Tibial nerve (tissue), 4 donors: ENCODE results near the gene CCDC78.

ENCODE experiments used
- CTCF ChIP-seq, 5 experiments: fragments of 200-600 bp in 3 of 5; fragments of 450-650 bp in 2 of 5; sonication (generic) in 3 of 5; IDR thresholded peaks; one replicate each; pipeline ENCODE4 v1.5.1; 2016 to 2019; ENCODE audit warnings: antibody characterized with exemption in 5 of 5, mild to moderate bottlenecking in 3 of 5, moderate library complexity in 2 of 5
- EP300 ChIP-seq, 2 donors: sonication (generic); formaldehyde crosslinking; IDR thresholded peaks; one replicate each; pipeline ENCODE4 v1.6.1; 2017; ENCODE audit warnings: antibody characterized with exemption in 2 of 2, mild to moderate bottlenecking in 1 of 2
- POLR2A ChIP-seq, 2 donors: fragments of 450-650 bp; IDR thresholded peaks; one replicate each; pipeline ENCODE4 v1.6.1; 2017; ENCODE audit warnings: antibody characterized with exemption in 2 of 2, mild to moderate bottlenecking in 2 of 2, moderate library complexity in 2 of 2

- no peak for TF ChIP-seq POLR2A (IDR thresholded peaks at IDR 0.05)
- TF ChIP-seq CTCF (IDR thresholded peaks at IDR 0.05), result no peak
- TF ChIP-seq EP300 (IDR thresholded peaks at IDR 0.05), result no peak
These were observed 33.8 kb upstream of the CCDC78 start for GRCh38 chr16:760065-760464.
